ENCODE data around the gene DNAH1. TPM values are rescaled to one million over a fixed set of nuclear protein-coding genes. Genes with fewer than 3 reads are reported as not detected.
A peak's percentile ranks its signal among the peaks of the same experiment; 100 is the strongest.
"Not testable (repeated sequence)": the region's sequence is repeated elsewhere in the genome, so short reads cannot be mapped to it uniquely, and the experiment has no call there.

DNAH1 gene
- 10 to 100 TPM; 10.3 to 24.1 TPM for total RNA-seq
- polyA plus RNA-seq = 10 to 100 TPM in 1 of 2 donors, under 1 TPM in 1; 0.88 to 11.3 TPM
- long read RNA-seq, donor 1, partial matches to known transcripts = 4 of 8 reads
- long read RNA-seq, donor 1, other reads (novel, unspliced or antisense) = 4 of 8 reads
- long read RNA-seq, donor 2, partial matches to known transcripts = 3 of 9 reads
- long read RNA-seq, donor 2, other reads (novel, unspliced or antisense) = 6 of 9 reads

DNA sequence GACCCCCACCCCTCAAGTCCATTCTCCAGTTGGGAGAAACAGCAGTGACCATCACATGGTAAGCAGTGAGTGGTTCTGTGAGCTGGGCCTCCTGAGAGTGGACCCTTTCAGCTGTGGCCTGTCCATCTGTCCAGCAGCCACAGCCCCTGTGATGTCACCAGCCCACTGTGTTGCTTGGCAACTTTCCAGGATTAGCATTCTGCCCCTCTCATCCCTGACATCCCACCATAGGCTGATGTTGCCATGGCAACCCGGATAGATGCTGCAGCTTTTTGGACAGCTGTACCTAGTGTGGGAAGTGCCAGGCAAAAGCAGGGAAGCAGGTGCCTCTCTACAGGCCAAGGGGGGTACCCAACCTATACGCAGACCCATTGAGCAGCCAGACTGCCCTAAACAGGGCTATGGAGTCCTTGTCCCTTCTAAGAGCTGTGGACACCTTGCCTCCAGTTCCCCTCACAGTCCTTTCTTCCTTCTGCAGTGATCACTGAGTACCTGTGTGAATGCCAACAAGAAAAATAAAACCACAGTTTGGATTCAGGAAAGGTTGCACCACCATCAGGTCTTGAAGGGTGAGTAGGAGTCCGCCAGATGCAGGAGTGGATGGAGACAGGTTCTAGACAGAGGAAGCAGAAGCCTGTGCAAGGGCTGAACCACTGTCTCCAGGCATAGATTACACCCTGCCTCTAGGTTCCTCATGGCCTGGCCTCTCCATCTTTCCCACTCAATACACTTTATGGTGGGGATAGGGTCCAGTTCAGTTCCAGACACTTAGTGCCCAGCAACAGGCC lies at the start of gene DNAH1:
DNAH1 (plus strand) TSS at position 343 of the 788 bp plus-strand sequence. CDS start 6,124 bp downstream, outside the sequence.
- Histone ChIP-seq H3K36me3 (ENCODE audit: control insufficient read depth in 1 of 2, insufficient read depth in 2 of 2, low read length in 1 of 2) (no peaks in the 10 kb centered on the region), H3K9me3 (ENCODE audit: control insufficient read depth, low read length) (no peaks in the 10 kb centered on the region), H3K27ac (ENCODE audit: low read depth in 1 of 2, low read length in 2 of 2) (no peak within 1 kb of the TSS), H3K4me1 (ENCODE audit: control insufficient read depth in 1 of 2, insufficient read depth in 2 of 2, low read length in 2 of 2) (no peaks in the 10 kb centered on the region), H3K4me3 (ENCODE audit: low read length in 2 of 2) (no peak within 1 kb of the TSS), H3K27me3 (ENCODE audit: control insufficient read depth in 1 of 2, insufficient read depth in 2 of 2, low read length in 1 of 2) (no peaks in the 10 kb centered on the region)
- WGBS, 2 donors = 87 to 92% methylated on average over 3 of the region's 3 CpGs
- ATAC-seq (ENCODE audit: low FRiP score) (no peak), DNase-seq (peak in 1 of 2 donors; percentile 17)
- intact Hi-C loops (cut with DNase I) = no loop called here

DNA sequence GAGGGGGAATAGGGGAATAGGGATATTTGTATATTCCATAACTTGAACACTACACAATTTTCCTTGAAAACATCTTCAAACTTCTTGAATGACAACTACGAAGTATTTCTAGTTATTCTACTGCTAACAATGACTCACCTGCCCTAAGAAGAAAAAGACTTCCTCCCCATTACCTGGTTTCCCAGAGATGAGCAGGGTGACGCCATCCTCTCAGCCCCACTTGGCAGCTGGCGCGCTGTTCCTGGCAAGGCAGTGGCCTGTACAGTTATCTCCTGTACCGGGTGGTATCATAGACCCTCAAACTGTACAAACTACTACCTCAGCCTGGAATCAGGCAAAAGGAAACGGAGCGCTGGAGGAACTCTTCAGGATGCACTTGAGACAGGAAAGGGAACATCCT lies 48.1 kb upstream of the DNAH1 start:
- intact Hi-C loops (cut with DNase I) = no loop called here
- H3K4me3 ChIP-seq (ENCODE audit: low read length in 2 of 2) = no peak overlapping the region
- WGBS, 2 donors = 87 to 88% methylated on average over 7 of the region's 7 CpGs
- peaks cover 0 to 4% of the 10 kb centered on the region in 2 donors for H3K36me3 ChIP-seq (ENCODE audit: control insufficient read depth in 1 of 2, insufficient read depth in 2 of 2, low read length in 1 of 2)
- H3K9me3 ChIP-seq (ENCODE audit: control insufficient read depth, low read length) = no peaks in the 10 kb centered on the region
- ATAC-seq (ENCODE audit: low FRiP score) (no peak), DNase-seq (no peak)
- H3K27ac ChIP-seq (ENCODE audit: low read depth in 1 of 2, low read length in 2 of 2) = no peak overlapping the region
- H3K4me1 ChIP-seq (ENCODE audit: control insufficient read depth in 1 of 2, insufficient read depth in 2 of 2, low read length in 2 of 2) = peaks cover 0 to 6% of the 10 kb centered on the region in 2 donors
- no peaks in the 10 kb centered on the region for H3K27me3 ChIP-seq (ENCODE audit: control insufficient read depth in 1 of 2, insufficient read depth in 2 of 2, low read length in 1 of 2)

DNA sequence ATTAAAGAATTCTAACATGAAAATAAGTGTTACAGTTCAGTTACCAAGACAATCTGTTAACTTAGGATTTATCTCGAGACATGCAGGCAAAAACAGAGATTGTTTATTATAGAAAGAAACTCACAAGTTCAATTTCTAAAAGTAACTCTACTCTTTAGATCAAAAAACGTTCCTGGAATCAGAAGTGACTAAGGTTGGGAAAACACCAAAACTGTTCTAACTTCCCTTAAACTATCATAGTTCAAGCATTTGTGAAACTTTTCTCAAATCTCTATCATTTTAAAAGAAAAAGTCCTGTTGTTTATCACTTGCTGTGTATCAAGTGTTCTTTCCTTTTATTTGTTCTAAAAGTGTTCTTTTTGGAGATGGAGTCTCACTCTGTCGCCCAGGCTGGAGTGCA lies 46.3 kb upstream of the DNAH1 start:
- 16 to 34% methylated on average over 3 of the region's 3 CpGs for WGBS, 2 donors
- no peak overlapping the region for H3K4me3 ChIP-seq (ENCODE audit: low read length in 2 of 2)

DNA sequence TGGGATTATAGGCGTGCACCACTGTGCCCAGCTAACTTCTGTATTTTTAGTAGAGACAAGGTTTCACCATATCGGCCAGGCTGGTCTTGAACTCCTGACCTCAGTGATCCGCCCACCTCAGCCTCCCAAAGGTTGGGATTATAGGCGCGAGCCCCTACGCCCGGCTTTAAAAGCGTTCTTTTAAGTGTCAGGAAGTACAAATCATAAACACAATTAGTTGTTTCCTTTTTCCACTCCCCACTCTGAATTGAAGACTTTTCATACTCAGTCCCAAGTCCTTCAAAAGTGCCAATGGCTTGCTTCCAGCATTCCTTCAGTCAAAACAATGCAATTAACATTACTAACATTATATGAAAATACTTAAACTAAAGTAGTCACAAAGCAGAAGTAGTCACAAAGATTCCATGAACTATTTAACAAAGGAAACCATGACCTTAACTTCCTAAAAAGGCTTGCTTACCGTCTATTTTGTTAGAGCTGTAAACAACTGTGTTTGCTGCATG lies 45.8 kb upstream of the DNAH1 start:
- no peak overlapping the region for H3K27ac ChIP-seq (ENCODE audit: low read depth in 1 of 2, low read length in 2 of 2)

More for the DNA sequence above, 46.3 kb upstream of the DNAH1 start:
- ATAC-seq (ENCODE audit: low FRiP score) (no peak), DNase-seq (no peak)
- Histone ChIP-seq H3K9me3 (ENCODE audit: control insufficient read depth, low read length) (no peaks in the 10 kb centered on the region), H3K27me3 (ENCODE audit: control insufficient read depth in 1 of 2, insufficient read depth in 2 of 2, low read length in 1 of 2) (no peaks in the 10 kb centered on the region), H3K4me1 (ENCODE audit: control insufficient read depth in 1 of 2, insufficient read depth in 2 of 2, low read length in 2 of 2) (peaks cover 0 to 6% of the 10 kb centered on the region in 2 donors), H3K27ac (ENCODE audit: low read depth in 1 of 2, low read length in 2 of 2) (no peak overlapping the region), H3K36me3 (ENCODE audit: control insufficient read depth in 1 of 2, insufficient read depth in 2 of 2, low read length in 1 of 2) (peaks cover 0 to 5% of the 10 kb centered on the region in 2 donors)
- intact Hi-C loops (cut with DNase I) = no loop called here

DNA sequence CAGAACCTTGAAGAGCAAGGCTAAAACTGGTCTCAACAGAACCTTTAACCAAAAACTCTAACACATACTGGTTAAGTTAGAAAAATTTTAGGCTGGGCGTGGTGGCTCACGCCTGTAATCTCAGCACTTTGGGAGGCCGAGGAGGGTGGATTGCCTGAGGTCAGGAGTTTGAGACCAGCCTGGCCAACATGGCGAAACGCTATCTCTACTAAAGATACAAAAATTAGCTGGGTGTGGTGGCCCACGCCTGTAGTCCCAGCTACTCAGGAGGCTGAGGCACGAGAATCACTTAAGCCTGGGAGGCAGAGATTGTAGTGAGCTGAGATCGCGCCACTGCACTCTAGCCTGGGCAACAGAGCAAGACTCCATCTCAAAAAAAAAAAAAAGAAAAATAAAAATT lies 43.9 kb upstream of the DNAH1 start:
- H3K9me3 ChIP-seq (ENCODE audit: control insufficient read depth, low read length); intact Hi-C loops (cut with DNase I); H3K36me3 ChIP-seq (ENCODE audit: control insufficient read depth in 1 of 2, insufficient read depth in 2 of 2, low read length in 1 of 2); ATAC-seq (ENCODE audit: low FRiP score); H3K27ac ChIP-seq (ENCODE audit: low read depth in 1 of 2, low read length in 2 of 2); H3K27me3 ChIP-seq (ENCODE audit: control insufficient read depth in 1 of 2, insufficient read depth in 2 of 2, low read length in 1 of 2); H3K4me3 ChIP-seq (ENCODE audit: low read length in 2 of 2); DNase-seq; H3K4me1 ChIP-seq (ENCODE audit: control insufficient read depth in 1 of 2, insufficient read depth in 2 of 2, low read length in 2 of 2): not testable (repeated sequence)
- 94 to 97% methylated on average over 9 of the region's 9 CpGs for WGBS, 2 donors

More for the DNA sequence above, 45.8 kb upstream of the DNAH1 start:
- Histone ChIP-seq H3K27me3 (ENCODE audit: control insufficient read depth in 1 of 2, insufficient read depth in 2 of 2, low read length in 1 of 2) (no peaks in the 10 kb centered on the region), H3K4me3 (ENCODE audit: low read length in 2 of 2) (no peak overlapping the region), H3K9me3 (ENCODE audit: control insufficient read depth, low read length) (no peaks in the 10 kb centered on the region), H3K4me1 (ENCODE audit: control insufficient read depth in 1 of 2, insufficient read depth in 2 of 2, low read length in 2 of 2) (peaks cover 0 to 6% of the 10 kb centered on the region in 2 donors), H3K36me3 (ENCODE audit: control insufficient read depth in 1 of 2, insufficient read depth in 2 of 2, low read length in 1 of 2) (peaks cover 0 to 5% of the 10 kb centered on the region in 2 donors)
- intact Hi-C loops (cut with DNase I) = no loop called here
- 53 to 59% methylated on average over 9 of the region's 9 CpGs for WGBS, 2 donors
- ATAC-seq (ENCODE audit: low FRiP score) = no peak
- no peak for DNase-seq

DNA sequence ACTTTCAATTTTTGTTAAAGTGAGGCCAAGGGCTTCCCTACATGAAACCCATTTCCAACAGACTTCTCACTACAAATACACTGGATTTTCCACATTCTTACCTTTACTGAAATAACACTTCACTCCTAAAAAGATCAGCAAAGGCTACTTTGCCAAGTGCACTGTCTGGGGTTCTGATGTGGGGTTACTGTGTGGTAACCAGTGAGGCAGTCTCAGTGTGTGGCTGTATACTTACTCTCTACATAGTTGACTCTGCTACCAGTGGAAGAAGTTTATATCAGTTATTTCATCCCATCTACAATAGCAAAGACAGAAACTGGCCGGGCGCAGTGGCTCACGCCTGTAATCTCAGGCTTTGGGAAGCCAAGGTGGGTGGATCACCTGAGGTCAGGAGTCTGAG lies 43.3 kb upstream of the DNAH1 start:
- Histone ChIP-seq H3K36me3 (ENCODE audit: control insufficient read depth in 1 of 2, insufficient read depth in 2 of 2, low read length in 1 of 2) (peaks cover 0 to 5% of the 10 kb centered on the region in 2 donors), H3K4me1 (ENCODE audit: control insufficient read depth in 1 of 2, insufficient read depth in 2 of 2, low read length in 2 of 2) (peaks cover 0 to 8% of the 10 kb centered on the region in 2 donors), H3K27me3 (ENCODE audit: control insufficient read depth in 1 of 2, insufficient read depth in 2 of 2, low read length in 1 of 2) (no peaks in the 10 kb centered on the region), H3K4me3 (ENCODE audit: low read length in 2 of 2) (no peak overlapping the region), H3K9me3 (ENCODE audit: control insufficient read depth, low read length) (no peaks in the 10 kb centered on the region), H3K27ac (ENCODE audit: low read depth in 1 of 2, low read length in 2 of 2) (no peak overlapping the region)
- WGBS, 2 donors = 60 to 75% methylated on average over 3 of the region's 3 CpGs
- ATAC-seq (ENCODE audit: low FRiP score) (no peak), DNase-seq (no peak)
- intact Hi-C loops (cut with DNase I) = no loop called here

DNA sequence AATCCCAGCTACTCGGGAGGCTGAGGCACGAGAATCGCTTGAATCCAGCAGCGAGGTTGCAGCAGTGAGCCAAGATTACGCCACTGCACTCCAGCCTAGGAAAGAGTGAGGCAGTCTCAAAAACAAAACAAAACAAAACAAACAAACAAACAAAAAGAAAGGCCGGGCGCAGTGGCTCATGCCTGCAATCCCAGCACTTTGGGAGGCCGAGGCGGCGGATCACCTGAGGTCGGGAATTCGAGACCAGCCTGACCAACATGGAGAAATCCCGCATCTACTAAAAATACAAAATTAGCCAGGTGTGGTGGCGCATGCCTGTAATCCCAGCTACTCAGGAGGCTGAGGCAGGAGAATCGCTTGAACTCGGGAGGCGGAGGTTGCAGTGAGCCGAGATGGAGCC lies 41.3 kb upstream of the DNAH1 start:
- not testable (repeated sequence) for H3K4me3 ChIP-seq (ENCODE audit: low read length in 2 of 2)

DNA sequence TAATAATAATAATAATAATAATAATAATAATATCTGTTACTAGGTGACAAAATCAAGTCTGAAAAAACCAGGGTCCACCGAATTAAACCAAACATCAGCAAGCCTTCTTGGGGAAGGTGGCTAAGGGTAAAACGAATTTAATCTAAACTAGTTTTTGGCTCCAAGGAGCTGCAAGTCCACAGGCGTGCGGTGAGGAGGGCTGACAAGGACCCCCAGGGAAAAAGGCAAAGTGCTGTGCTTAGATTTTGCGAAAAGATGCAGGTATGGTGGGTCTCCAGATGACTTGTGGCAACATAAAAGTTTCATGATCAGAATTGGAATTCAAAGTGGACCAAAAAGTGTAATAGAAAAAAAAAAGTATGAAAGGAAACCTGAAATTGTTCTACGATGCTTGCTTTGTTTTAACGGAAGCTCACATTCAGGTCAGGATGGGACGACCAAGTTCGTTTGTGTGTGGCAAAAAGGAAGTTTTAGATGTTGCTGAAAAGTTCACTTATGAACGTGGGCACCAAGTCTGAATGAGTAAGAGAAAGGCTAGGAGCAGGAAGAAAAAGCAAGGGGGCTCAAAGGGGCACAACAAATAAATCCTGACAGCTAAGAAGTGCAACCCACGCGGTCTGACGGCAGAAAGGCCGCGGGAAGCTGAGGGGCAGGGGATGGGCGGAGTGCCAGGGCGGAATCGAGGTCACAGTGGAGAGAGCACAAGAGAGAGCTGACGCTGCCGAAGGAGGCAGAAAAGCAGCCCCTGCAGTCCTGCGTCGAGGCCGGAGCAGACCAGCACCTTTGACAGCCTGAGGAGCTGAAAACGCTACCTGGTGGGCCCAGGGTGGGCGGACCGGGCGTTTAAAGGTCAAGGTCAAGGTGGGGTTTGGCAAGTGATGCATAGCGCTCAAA lies 38.8 kb upstream of the DNAH1 start:
- intact Hi-C loops (cut with DNase I) = loop anchor here in 1 of 2 donors (5.0 kb wide), 1 partner anchor 40 kb away; the partner anchor contains the start of gene TWF2
- 1% methylated on average over 28 of the region's 28 CpGs for WGBS, 2 donors
- Histone ChIP-seq H3K4me1 (ENCODE audit: control insufficient read depth in 1 of 2, insufficient read depth in 2 of 2, low read length in 2 of 2) (peaks cover 0 to 2% of the 10 kb centered on the region in 2 donors), H3K27me3 (ENCODE audit: control insufficient read depth in 1 of 2, insufficient read depth in 2 of 2, low read length in 1 of 2) (peaks cover 0 to 1% of the 10 kb centered on the region in 2 donors), H3K4me3 (ENCODE audit: low read length in 2 of 2) (peak overlapping the region; percentile 61 to 98), H3K27ac (ENCODE audit: low read depth in 1 of 2, low read length in 2 of 2) (peak overlapping the region in 1 of 2 donors; percentile 99), H3K9me3 (ENCODE audit: control insufficient read depth, low read length) (no peaks in the 10 kb centered on the region), H3K36me3 (ENCODE audit: control insufficient read depth in 1 of 2, insufficient read depth in 2 of 2, low read length in 1 of 2) (peaks cover 0 to 1% of the 10 kb centered on the region in 2 donors)
- ATAC-seq (ENCODE audit: low FRiP score) = peak; percentile 55
- DNase-seq = peak; percentile 89 to 94

More for the DNA sequence above, 41.3 kb upstream of the DNAH1 start:
- DNase-seq; H3K27me3 ChIP-seq (ENCODE audit: control insufficient read depth in 1 of 2, insufficient read depth in 2 of 2, low read length in 1 of 2); H3K4me1 ChIP-seq (ENCODE audit: control insufficient read depth in 1 of 2, insufficient read depth in 2 of 2, low read length in 2 of 2); H3K9me3 ChIP-seq (ENCODE audit: control insufficient read depth, low read length); ATAC-seq (ENCODE audit: low FRiP score); H3K36me3 ChIP-seq (ENCODE audit: control insufficient read depth in 1 of 2, insufficient read depth in 2 of 2, low read length in 1 of 2); H3K27ac ChIP-seq (ENCODE audit: low read depth in 1 of 2, low read length in 2 of 2): not testable (repeated sequence)
- 93 to 94% methylated on average over 18 of the region's 18 CpGs for WGBS, 2 donors
- intact Hi-C loops (cut with DNase I) = loop anchor here in 1 of 2 donors (5.0 kb wide), 1 partner anchor 37 kb away; the partner anchor contains the start of gene TWF2

Data from aorta (tissue), 5 donors.